HepG2 (cell line): ENCODE measurements around the gene RASGRP4.

ENCODE experiments used
- CTCF ChIP-seq: sonication (generic); formaldehyde crosslinking; IDR thresholded peaks from 2 replicates; pipeline ENCODE4 v1.5.0; 2020; ENCODE audit warnings: mild to moderate bottlenecking, missing genetic modification reagents, moderate library complexity
- MEIS2 ChIP-seq: sonication (generic); formaldehyde crosslinking; IDR thresholded peaks from 2 replicates; pipeline ENCODE4 v1.9.0; 2021; ENCODE audit warnings: mild to moderate bottlenecking, missing genetic modification reagents

GRCh38 chr19:38361633-38362075, 64.4 kb downstream of the RASGRP4 start:
- TF ChIP-seq MEIS2 (CRISPR knock-in tag) (no peak), CTCF (CRISPR knock-in tag) (no peak)
